Stomach (tissue), 9 donors: ENCODE data around the gene FHAD1. TPM values are rescaled to one million over a fixed set of nuclear protein-coding genes. Genes with fewer than 3 reads are reported as not detected.

Experiments used
- DNase-seq, 2 donors: peaks; one replicate each; pipeline versions ENCODE4 v3.0.0 to v3.0.0-alpha.2; 2013 to 2019
- H3K27ac ChIP-seq, 5 donors: fragments of 200-600 bp in 4 of 5; sonication (generic) in 4 of 5; one replicate each; pipeline ENCODE4 v1.5.1; 2013 to 2019; ENCODE audit warnings: mild to moderate bottlenecking in 1 of 5, moderate library complexity in 1 of 5
- H3K27me3 ChIP-seq, 3 donors: fragments of 200-600 bp; sonication (generic); one replicate each; pipeline ENCODE4 v1.5.1; 2017 to 2019; ENCODE audit warnings: mixed run types in 1 of 3
- H3K36me3 ChIP-seq, 4 donors: fragments of 200-600 bp; sonication (generic); 1 replicate in 3 of 4; 2 replicates in 1 of 4; pipeline ENCODE4 v1.5.1; 2016 to 2019
- H3K4me1 ChIP-seq, 4 donors: fragments of 200-600 bp; sonication (generic); one replicate each; pipeline ENCODE4 v1.5.1; 2016 to 2019
- H3K4me3 ChIP-seq, 4 donors: fragments of 200-600 bp; sonication (generic) in 3 of 4; one replicate each; pipeline ENCODE4 v1.5.1; 2016 to 2019; ENCODE audit warnings: mild to moderate bottlenecking in 1 of 4
- H3K9me3 ChIP-seq, 4 donors: fragments of 200-600 bp; sonication (generic); one replicate each; pipeline ENCODE4 v1.5.1; 2016 to 2019
- EP300 ChIP-seq: sonication (generic); formaldehyde crosslinking; IDR thresholded peaks from one replicate; pipeline ENCODE4 v1.6.1; 2017; ENCODE audit warnings: antibody characterized with exemption
- POLR2A ChIP-seq, 4 donors: fragments of 450-650 bp; IDR thresholded peaks; one replicate each; pipeline ENCODE4 v1.6.1; 2016; ENCODE audit warnings: antibody characterized with exemption in 4 of 4, control low read depth in 2 of 4, mild to moderate bottlenecking in 1 of 4, moderate library complexity in 1 of 4
- POLR2AphosphoS5 ChIP-seq, 3 donors: sonication (generic); formaldehyde crosslinking; IDR thresholded peaks; one replicate each; pipeline ENCODE4 v1.6.1; 2016; ENCODE audit warnings: antibody characterized with exemption in 3 of 3
- WGBS, 5 donors: extraction: QIAGEN DNeasy Blood & Tissue Kit in 3 of 5; methylation state at CpG; one replicate each; pipeline versions ENCODE4 v1.1.5 to v1.1.7; 2013 to 2018; 5-methylcytosine and 5-hydroxymethylcytosine counted together
- intact Hi-C: fragments of 100-400 bp; cut with DNase I; formaldehyde crosslinking; loops from one replicate; pipeline ENCODE4 v1.15.1; 2023; ENCODE audit warnings: low total_unique reads
- polyA plus RNA-seq, 3 donors: library from polyadenylated mRNA; stranded (reverse); fragments of 200-250 nt; gene quantifications; one replicate each; pipeline ENCODE4 v1.2.3, GENCODE V29; 2013
- total RNA-seq, 5 donors: library from RNA; depleted of rRNA; stranded (reverse); fragments of >200 nt; gene quantifications; one replicate each; pipeline versions ENCODE4 v1.1.0 to v1.2.3, GENCODE V29; 2014 to 2016
- TF ChIP-seq, protein P1 (sequence below), 7 experiments: fragments of 450-650 bp in 4 of 7; fragments of 200-600 bp in 3 of 7; sonication (generic) in 3 of 7; IDR thresholded peaks; one replicate each; pipeline ENCODE4 v1.5.1; 2016 to 2019; ENCODE audit warnings: antibody characterized with exemption in 7 of 7, control low read depth in 2 of 7, mild to moderate bottlenecking in 1 of 7
- donor health status: healthy with polysubstance abuse.
- donor health status: Bipolar disorder and iron deficiency.
- donor health status: healthy.

Gene FHAD1
- total and polyA plus RNA-seq, 8 donors = 0.38 to 5.1 (median 1.4) TPM; not detected in 2

DNA sequence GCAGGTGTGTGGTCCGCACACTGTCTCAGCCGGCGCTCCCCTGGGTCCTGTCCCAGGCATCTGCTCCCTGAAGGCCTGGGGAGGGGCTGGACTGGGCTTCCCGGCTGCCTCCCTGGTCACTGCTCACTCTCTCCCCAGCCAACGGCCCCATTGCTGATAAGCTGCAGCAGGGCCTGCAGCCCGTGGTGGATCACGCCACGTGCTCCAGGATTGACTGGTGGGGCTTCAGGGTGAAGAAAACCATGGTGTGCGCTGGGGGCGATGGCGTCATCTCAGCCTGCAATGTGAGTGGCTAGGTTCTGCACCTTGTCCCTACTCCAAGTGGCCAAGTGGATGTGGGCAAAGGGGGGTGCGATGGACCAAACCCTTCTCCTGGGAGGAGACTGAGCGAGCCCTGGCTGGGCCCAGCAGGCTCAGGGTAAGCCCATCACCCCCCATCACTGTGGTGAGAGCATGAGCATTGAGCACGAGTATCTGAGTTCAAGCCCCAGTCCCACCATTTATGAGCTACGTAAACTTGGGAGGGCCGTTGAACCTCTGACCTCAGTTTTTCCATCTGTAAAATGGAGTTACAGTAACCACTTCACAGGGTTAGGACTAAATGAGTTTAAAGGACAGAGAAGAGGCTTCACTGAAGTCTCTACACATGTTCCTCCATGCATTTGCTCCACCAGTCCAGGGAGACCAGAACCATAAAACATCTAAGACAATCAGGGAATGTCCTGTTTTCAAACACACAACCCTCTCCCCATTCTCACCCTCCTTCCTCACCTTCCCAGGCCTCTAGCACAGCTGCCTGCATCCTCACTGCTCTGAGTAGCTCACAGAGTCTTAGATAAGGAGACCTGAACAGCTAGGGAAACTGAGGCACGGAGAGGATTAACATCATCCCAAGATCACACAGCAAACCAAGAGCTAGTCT is 197.7 kb downstream of the FHAD1 start:
- Histone ChIP-seq H3K36me3 (no peaks in the 10 kb centered on the region), H3K27ac (no peak overlapping the region), H3K9me3 (no peaks in the 10 kb centered on the region), H3K27me3 (peaks cover 0 to 3% (median 0%) of the 10 kb centered on the region in 3 donors), H3K4me3 (no peak overlapping the region), H3K4me1 (no peaks in the 10 kb centered on the region)
- DNase-seq = no peak
- TF ChIP-seq POLR2A (IDR thresholded peaks at IDR 0.05) (no peak), POLR2AphosphoS5 (IDR thresholded peaks at IDR 0.05) (no peak), EP300 (no peak)
- TF ChIP-seq, protein P1, sequence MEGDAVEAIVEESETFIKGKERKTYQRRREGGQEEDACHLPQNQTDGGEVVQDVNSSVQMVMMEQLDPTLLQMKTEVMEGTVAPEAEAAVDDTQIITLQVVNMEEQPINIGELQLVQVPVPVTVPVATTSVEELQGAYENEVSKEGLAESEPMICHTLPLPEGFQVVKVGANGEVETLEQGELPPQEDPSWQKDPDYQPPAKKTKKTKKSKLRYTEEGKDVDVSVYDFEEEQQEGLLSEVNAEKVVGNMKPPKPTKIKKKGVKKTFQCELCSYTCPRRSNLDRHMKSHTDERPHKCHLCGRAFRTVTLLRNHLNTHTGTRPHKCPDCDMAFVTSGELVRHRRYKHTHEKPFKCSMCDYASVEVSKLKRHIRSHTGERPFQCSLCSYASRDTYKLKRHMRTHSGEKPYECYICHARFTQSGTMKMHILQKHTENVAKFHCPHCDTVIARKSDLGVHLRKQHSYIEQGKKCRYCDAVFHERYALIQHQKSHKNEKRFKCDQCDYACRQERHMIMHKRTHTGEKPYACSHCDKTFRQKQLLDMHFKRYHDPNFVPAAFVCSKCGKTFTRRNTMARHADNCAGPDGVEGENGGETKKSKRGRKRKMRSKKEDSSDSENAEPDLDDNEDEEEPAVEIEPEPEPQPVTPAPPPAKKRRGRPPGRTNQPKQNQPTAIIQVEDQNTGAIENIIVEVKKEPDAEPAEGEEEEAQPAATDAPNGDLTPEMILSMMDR (IDR thresholded peaks at IDR 0.05) = no peak
- 64 to 77% (median 69%) methylated on average over 11 to 17 of the region's 17 CpGs for WGBS, 5 donors
- intact Hi-C loops = no loop called here

DNA sequence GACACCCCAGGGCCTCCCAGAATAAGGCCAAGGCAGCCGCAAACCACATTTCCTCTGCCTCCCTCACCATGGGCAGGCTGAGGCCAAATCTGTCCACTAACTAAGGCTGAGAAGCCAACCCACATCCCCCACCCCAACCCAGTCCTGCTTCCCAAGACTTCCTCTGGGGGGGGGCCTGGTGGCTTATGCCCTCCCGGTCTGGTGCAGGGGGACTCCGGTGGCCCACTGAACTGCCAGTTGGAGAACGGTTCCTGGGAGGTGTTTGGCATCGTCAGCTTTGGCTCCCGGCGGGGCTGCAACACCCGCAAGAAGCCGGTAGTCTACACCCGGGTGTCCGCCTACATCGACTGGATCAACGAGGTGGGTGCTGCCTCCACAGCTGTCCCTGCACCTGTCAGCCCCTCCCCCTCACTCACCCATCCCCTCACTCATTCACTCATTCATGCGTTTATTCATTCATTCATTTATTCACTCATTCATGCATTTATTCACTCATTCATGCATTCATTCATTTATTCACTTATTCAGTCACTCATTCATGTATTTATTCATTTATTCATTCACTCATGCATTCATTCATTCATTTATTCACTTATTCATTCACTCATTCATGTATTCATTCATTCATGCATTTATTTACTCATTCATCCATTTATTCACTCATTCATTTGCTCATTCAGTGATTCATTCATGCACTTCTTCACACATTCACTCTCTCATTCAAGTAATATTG is 198.5 kb downstream of the FHAD1 start:
- no peaks in the 10 kb centered on the region for H3K9me3 ChIP-seq
- H3K4me1 ChIP-seq = no peaks in the 10 kb centered on the region
- peaks cover 0 to 3% (median 0%) of the 10 kb centered on the region in 3 donors for H3K27me3 ChIP-seq
- WGBS, 5 donors = 80 to 89% (median 84%) methylated on average over 14 of the region's 14 CpGs
- H3K36me3 ChIP-seq = no peaks in the 10 kb centered on the region
- no peak for DNase-seq
- intact Hi-C loops = no loop called here
- H3K27ac ChIP-seq = no peak overlapping the region
- TF ChIP-seq, protein P1 (IDR thresholded peaks at IDR 0.05) = no peak
- no peak for TF ChIP-seq POLR2AphosphoS5 (IDR thresholded peaks at IDR 0.05)
- no peak for TF ChIP-seq POLR2A (IDR thresholded peaks at IDR 0.05)
- no peak for TF ChIP-seq EP300
- H3K4me3 ChIP-seq = no peak overlapping the region

DNA sequence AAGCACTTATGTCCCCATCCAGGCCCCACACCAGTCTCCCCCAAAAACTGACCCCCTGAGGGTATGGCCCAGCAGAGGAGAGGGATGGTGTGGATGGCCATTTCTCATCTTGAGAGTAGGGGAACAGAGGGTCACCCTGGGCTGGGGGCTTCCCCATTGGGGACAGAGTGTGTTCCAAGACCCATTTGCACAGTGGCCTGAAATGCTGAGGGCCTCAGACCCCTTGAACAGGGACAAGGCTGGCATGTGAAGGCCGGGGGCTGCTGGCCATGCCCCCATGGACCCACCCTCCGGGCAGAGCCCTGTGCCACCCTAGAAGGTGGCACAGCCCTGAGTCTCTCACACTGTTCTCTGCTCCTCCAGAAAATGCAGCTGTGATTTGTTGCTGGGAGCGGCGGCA is 199.2 kb downstream of the FHAD1 start:
- Histone ChIP-seq H3K27ac (no peak overlapping the region), H3K9me3 (no peaks in the 10 kb centered on the region), H3K4me1 (no peaks in the 10 kb centered on the region), H3K27me3 (peaks cover 0 to 3% (median 0%) of the 10 kb centered on the region in 3 donors), H3K36me3 (no peaks in the 10 kb centered on the region), H3K4me3 (no peak overlapping the region)
- intact Hi-C loops = no loop called here
- DNase-seq = no peak
- TF ChIP-seq POLR2AphosphoS5 (IDR thresholded peaks at IDR 0.05) (no peak), POLR2A (IDR thresholded peaks at IDR 0.05) (no peak), EP300 (no peak)
- TF ChIP-seq, protein P1 (IDR thresholded peaks at IDR 0.05) = no peak
- WGBS, 5 donors = 83 to 93% (median 88%) methylated on average over 4 of the region's 4 CpGs; no CpG with 5 or more reads in 1 of the 5 donors

Other genes starting within 250 kb of the FHAD1 start
- gene TMEM51, start 93.5 kb upstream of the FHAD1 start, total RNA-seq = 10 to 100 TPM in 4 of 5 donors, 1 to 10 TPM in 1; 1.2 to 32.2 (median 13.8) TPM
- 10 to 100 TPM; 13.6 to 18.2 (median 17.2) TPM for gene TMEM51, start 93.5 kb upstream of the FHAD1 start, polyA plus RNA-seq
- 100 to 1,000 TPM in 2 of 5 donors, 10 to 100 TPM in 3; 36.2 to 191 (median 67.0) TPM for gene EFHD2, start 162.7 kb downstream of the FHAD1 start, total RNA-seq
- gene EFHD2, start 162.7 kb downstream of the FHAD1 start, polyA plus RNA-seq = 100 to 1,000 TPM in 2 of 3 donors, 10 to 100 TPM in 1; 64.5 to 169 (median 101) TPM
- gene CTRC, start 191.2 kb downstream of the FHAD1 start, total RNA-seq = not detected
- gene CTRC, start 191.2 kb downstream of the FHAD1 start, polyA plus RNA-seq = 1 to 10 TPM in 2 of 3 donors, under 1 TPM in 1; 0.88 to 9.8 (median 3.2) TPM
- gene CELA2A, start 209.5 kb downstream of the FHAD1 start, total RNA-seq = under 1 TPM in 1 of 5 donors, not detected in 4; 0.55 TPM
- gene CELA2A, start 209.5 kb downstream of the FHAD1 start, polyA plus RNA-seq = 1 to 10 TPM in 2 of 3 donors, under 1 TPM in 1; 0.43 to 3.1 (median 1.6) TPM
- gene CELA2B, start 228.9 kb downstream of the FHAD1 start, total RNA-seq = not detected
- gene CELA2B, start 228.9 kb downstream of the FHAD1 start, polyA plus RNA-seq = not detected